Epithelial cell of esophagus (primary cell): ENCODE data around the gene ZNF722.
"Not testable (repeated sequence)": the region's sequence is repeated elsewhere in the genome, so short reads cannot be mapped to it uniquely, and the experiment has no call there.

ENCODE experiments used
- DNase-seq: peaks from one replicate; pipeline ENCODE4 v3.0.0; 2010; ENCODE audit warnings: low read depth
- H3K4me3 ChIP-seq: 2 replicates; pipeline ENCODE4 v1.5.1; 2011; ENCODE audit warnings: mild to moderate bottlenecking, low read length, control low read depth
- CTCF ChIP-seq: IDR thresholded peaks from 2 replicates; pipeline ENCODE4 v1.5.1; 2011; ENCODE audit warnings: low read depth, mild to moderate bottlenecking, low read length, control low read depth, inconsistent platforms; ENCODE audit not compliant: insufficient read depth; ENCODE audit errors: missing control alignments

The ZNF722 gene

GRCh38 chr7:63998549-63998948 lies at the start of gene ZNF722:
Gene ZNF722, plus strand, starts transcription at chr7:63998849. Its CDS starts 113 bp downstream, at chr7:63998962.
- H3K4me3 ChIP-seq = no peak within 1 kb of the TSS
- TF ChIP-seq CTCF = no peak
- no peak for DNase-seq

- no peak for DNase-seq
- no peak overlapping the region for H3K4me3 ChIP-seq
- no peak for TF ChIP-seq CTCF
These were observed 45.5 kb upstream of the ZNF722 start for GRCh38 chr7:63953181-63953580.

- no peak overlapping the region for H3K4me3 ChIP-seq
- DNase-seq = no peak
- no peak for TF ChIP-seq CTCF
These were observed 30.0 kb upstream of the ZNF722 start for GRCh38 chr7:63968629-63969028.

- H3K4me3 ChIP-seq, DNase-seq: not testable (repeated sequence)
These were observed 16.8 kb downstream of the ZNF722 start for GRCh38 chr7:64015496-64015895.

GRCh38 chr7:64035388-64035787 lies 36.7 kb downstream of the ZNF722 start:
- no peak for TF ChIP-seq CTCF
- no peak overlapping the region for H3K4me3 ChIP-seq
- no peak for DNase-seq

- H3K4me3 ChIP-seq = no peak overlapping the region
- TF ChIP-seq CTCF = no peak
- no peak for DNase-seq
These were observed 38.4 kb downstream of the ZNF722 start for GRCh38 chr7:64037095-64037494.

- TF ChIP-seq CTCF = no peak
These were observed 46.8 kb downstream of the ZNF722 start, which contains the start of gene ZNF727 for GRCh38 chr7:64045301-64046040. Gene ZNF727, plus strand, starts transcription at chr7:64045434. Its CDS starts 188 bp downstream, at chr7:64045622.

More at GRCh38 chr7:64045301-64046040, 46.8 kb downstream of the ZNF722 start, which contains the start of gene ZNF727:
- DNase-seq = no peak
- no peak within 1 kb of the TSS for H3K4me3 ChIP-seq
